Measurements from ENCODE around the gene KRT35. TPM values are rescaled to one million over a fixed set of nuclear protein-coding genes. Genes with fewer than 3 reads are reported as not detected.

Gene KRT35
- total and polyA plus RNA-seq, 10 of the 15 experiments (the other 5 are each of a cell fraction or from before 2014, with no cell fraction given), result not detected

DNA sequence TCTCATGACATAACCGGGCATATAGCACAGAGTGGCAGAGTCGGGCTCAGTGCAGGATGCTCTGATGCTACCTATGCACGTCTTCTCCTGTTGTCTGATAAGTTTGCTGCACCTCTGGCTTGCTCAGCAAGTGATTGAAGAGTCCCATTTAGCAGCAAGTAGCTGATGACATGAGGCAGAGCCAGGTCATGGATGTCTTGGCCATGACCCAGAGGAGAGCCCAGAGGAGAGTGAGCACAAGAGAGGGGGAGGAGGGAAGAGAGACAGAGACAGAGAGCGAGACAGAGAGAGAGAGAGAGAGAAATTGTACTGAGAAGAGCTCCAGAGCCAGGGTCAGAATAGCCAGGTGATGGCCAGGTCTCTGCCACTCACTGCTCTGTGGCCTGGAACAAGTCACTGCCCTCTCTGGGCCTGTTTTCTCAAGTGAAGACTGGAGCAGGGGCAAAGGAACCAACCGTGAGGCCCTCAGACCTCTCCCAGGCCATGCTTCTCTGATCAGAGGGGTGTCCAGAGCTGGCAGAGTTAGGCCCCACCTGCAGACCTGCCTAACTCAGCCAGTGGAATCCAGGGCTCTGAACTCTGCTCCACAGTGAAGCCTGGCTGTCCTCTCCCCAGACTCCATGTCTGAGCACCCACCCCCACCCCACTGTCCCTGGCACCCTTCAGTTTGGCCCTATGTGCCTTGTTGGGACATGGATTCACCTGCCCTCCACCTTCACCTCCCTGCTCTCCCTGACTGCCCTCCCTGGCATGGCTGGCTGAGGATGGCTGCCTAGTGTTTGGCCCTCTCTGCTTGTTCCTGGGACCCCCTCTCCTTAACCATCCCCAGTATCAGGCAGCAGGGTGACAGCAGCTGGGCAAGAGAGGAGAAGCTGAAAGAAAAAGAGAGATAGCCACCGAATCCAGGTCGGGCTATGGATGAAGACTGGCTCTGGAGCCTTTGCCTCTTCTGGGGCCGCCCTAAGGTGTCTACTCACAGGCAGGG is 4.3 kb upstream of the KRT35 start (continued):
- TF ChIP-seq, protein P1, sequence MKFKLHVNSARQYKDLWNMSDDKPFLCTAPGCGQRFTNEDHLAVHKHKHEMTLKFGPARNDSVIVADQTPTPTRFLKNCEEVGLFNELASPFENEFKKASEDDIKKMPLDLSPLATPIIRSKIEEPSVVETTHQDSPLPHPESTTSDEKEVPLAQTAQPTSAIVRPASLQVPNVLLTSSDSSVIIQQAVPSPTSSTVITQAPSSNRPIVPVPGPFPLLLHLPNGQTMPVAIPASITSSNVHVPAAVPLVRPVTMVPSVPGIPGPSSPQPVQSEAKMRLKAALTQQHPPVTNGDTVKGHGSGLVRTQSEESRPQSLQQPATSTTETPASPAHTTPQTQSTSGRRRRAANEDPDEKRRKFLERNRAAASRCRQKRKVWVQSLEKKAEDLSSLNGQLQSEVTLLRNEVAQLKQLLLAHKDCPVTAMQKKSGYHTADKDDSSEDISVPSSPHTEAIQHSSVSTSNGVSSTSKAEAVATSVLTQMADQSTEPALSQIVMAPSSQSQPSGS (IDR thresholded peaks at IDR 0.05; ENCODE audit: low read length), result no peak

DNA sequence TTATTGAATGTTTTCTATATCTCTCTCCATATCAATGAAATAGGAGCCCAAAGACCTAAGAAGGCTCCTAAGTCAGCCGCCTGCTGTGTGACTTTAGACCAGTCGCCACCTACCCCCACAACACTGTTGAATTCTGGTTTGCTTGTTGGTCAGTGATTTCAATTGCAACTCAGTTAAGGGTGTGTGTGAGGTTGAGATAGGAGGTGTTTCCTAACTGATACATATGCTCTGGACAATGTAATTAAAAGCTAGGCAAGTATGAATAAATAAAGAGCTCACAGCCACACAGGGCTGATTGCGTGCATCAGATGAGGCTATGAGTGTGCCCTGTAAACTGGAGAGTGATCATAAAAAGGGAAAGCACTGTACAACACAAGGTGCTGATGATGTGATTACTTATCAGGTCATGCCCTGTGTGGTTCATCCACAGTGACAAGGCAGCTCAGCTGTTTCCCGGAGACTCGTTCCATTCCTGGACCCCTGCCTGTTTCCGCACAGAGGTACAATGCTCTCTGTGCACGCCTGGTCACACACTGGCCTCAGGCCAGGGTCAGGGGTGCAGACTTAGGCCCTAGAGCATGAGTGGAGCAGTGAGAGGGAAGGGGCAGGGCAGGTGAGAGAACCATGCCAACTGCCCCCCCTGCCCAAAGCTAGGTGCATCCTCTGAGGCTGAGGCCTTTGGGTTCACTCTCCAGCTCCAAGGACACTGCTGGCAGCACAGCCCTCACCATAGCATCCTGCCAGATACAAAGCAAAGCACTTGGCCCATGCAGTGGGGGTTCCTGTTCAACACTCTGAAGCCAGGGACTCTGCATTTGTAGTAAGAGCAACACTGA is 3.3 kb upstream of the KRT35 start:
- TF ChIP-seq ESRRA (IDR thresholded peaks at IDR 0.05; ENCODE audit: low read length) (no peak), EZH2 (IDR thresholded peaks at IDR 0.05; ENCODE audit: borderline replicate concordance, control insufficient read depth, low read depth, low read length) (no peak)
- FAIRE-seq, result no peak
- Histone ChIP-seq H3K4me3 (no peak overlapping the region), H2AFZ (ENCODE audit: control insufficient read depth, low read depth, low read length) (no peak overlapping the region), H3K27me3 (replicated peaks in 1 of 2; ENCODE audit: control insufficient read depth in 2 of 2, insufficient read depth in 2 of 2, low read length in 1 of 2) (peaks cover 0 to 3% of the 10 kb centered on the region in 2 experiments; a peak in 2 of 4 replicates), H3K27ac (ENCODE audit: control insufficient read depth, insufficient read depth) (no peak overlapping the region), H3K36me3 (ENCODE audit: control insufficient read depth in 2 of 2, insufficient read depth in 2 of 2, low read length in 1 of 2) (no peaks in the 10 kb centered on the region), H3K9ac (ENCODE audit: control insufficient read depth, insufficient read depth, low read length) (no peak overlapping the region), H3K9me3 (replicated peaks; ENCODE audit: control insufficient read depth, insufficient read depth, low read length) (no peaks in the 10 kb centered on the region), H3K4me1 (ENCODE audit: control insufficient read depth, insufficient read depth, low read length) (no peaks in the 10 kb centered on the region; the same call in 1 of the 2 replicates), H3K4me2 (ENCODE audit: control insufficient read depth, insufficient read depth) (no peak overlapping the region), H3K79me2 (ENCODE audit: control insufficient read depth, insufficient read depth, low read length) (no peaks in the 10 kb centered on the region), H4K20me1 (ENCODE audit: control insufficient read depth, insufficient read depth) (no peaks in the 10 kb centered on the region)
- CTCF ChIA-PET, result interaction anchor here (1.0 to 1.6 kb wide), 4 partner anchors 176 to 526 kb away, joined by 3 to 6 read pairs (median 4); no protein-coding TSS in a partner anchor
- intact Hi-C loops (cut with micrococcal nuclease; ENCODE audit: unreplicated experiment) (no loop called here), in situ Hi-C loops (cut with MboI) (no loop called here)
- BruUV-seq (replicated peaks), result no TSS peak
- SMC1A ChIA-PET (ENCODE audit: uncharacterized antibody, unreplicated experiment), result no interaction called here
- RAD21 ChIA-PET (ENCODE audit: unreplicated experiment), result no interaction called here
- POLR2A ChIA-PET, result no interaction called here
- no peak for DNase-seq (ENCODE audit: low read depth, low spot score)
- 54% methylated on average over 7 of the region's 7 CpGs for WGBS (ENCODE audit: insufficient coverage, insufficient replicate concordance, low lambda C conversion rate, missing lambda C conversion rate)
- no peak for ATAC-seq

Data from GM12878 (cell line).